T-helper 2 cell treated with Interferon-gamma antibody and Interleukin-4, amounts not matched to agents 5 μg/mL and 100 μg/mL, for 36 hours (primary cell): ENCODE measurements around the gene RGS14.

Source experiments
- DNase-seq: peaks from one replicate; pipeline ENCODE4 v3.0.0; 2021; ENCODE audit warnings: low spot score
- H3K27ac Mint-ChIP-seq: one replicate; pipeline ENCODE4 v1.8.0; 2021; ENCODE audit warnings: mild to moderate bottlenecking, mixed read lengths
- H3K27me3 Mint-ChIP-seq: one replicate; pipeline ENCODE4 v1.8.0; 2021; ENCODE audit warnings: low read depth, mixed read lengths
- H3K36me3 Mint-ChIP-seq: one replicate; pipeline ENCODE4 v1.8.0; 2021; ENCODE audit warnings: low read depth, mixed read lengths
- H3K4me1 Mint-ChIP-seq: one replicate; pipeline ENCODE4 v1.8.0; 2021; ENCODE audit warnings: low read depth, mixed read lengths
- H3K4me3 Mint-ChIP-seq: one replicate; pipeline ENCODE4 v1.8.0; 2022; ENCODE audit warnings: mild to moderate bottlenecking, moderate library complexity, mixed read lengths
- H3K9me3 Mint-ChIP-seq: one replicate; pipeline ENCODE4 v1.8.0; 2021; ENCODE audit warnings: mixed read lengths

The RGS14 gene

GRCh38 chr5:177383181-177383580 is 25.5 kb downstream of the RGS14 start:
- Mint-ChIP-seq H3K4me3 (no peak overlapping the region), H3K9me3 (no peaks in the 10 kb centered on the region), H3K36me3 (no peaks in the 10 kb centered on the region), H3K4me1 (peaks cover 11% of the 10 kb centered on the region), H3K27ac (peak overlapping the region; percentile 2), H3K27me3 (peaks cover 7% of the 10 kb centered on the region)
- DNase-seq, result no peak

GRCh38 chr5:177384134-177384533 is 26.4 kb downstream of the RGS14 start, which contains the start of gene SLC34A1:
Gene SLC34A1 (plus strand): TSS chr5:177384434. CDS start chr5:177385742, 1,308 bp downstream.
- peaks cover 7% of the 10 kb centered on the region for H3K27me3 Mint-ChIP-seq
- no peak within 1 kb of the TSS for H3K4me3 Mint-ChIP-seq
- H3K27ac Mint-ChIP-seq, result peak within 1 kb of the TSS; percentile 2
- H3K4me1 Mint-ChIP-seq, result peaks cover 18% of the 10 kb centered on the region
- H3K9me3 Mint-ChIP-seq, result no peaks in the 10 kb centered on the region
- no peaks in the 10 kb centered on the region for H3K36me3 Mint-ChIP-seq
- no peak for DNase-seq

GRCh38 chr5:177385720-177386119 is 28.0 kb downstream of the RGS14 start:
- Mint-ChIP-seq H3K9me3 (no peaks in the 10 kb centered on the region), H3K27ac (no peak overlapping the region), H3K4me3 (no peak overlapping the region), H3K27me3 (peaks cover 7% of the 10 kb centered on the region), H3K4me1 (peaks cover 26% of the 10 kb centered on the region), H3K36me3 (no peaks in the 10 kb centered on the region)
- DNase-seq, result no peak

- H3K36me3 Mint-ChIP-seq, result no peaks in the 10 kb centered on the region
- H3K9me3 Mint-ChIP-seq, result no peaks in the 10 kb centered on the region
- H3K4me1 Mint-ChIP-seq, result peaks cover 31% of the 10 kb centered on the region
- peaks cover 7% of the 10 kb centered on the region for H3K27me3 Mint-ChIP-seq
- no peak for DNase-seq
- no peak overlapping the region for H3K4me3 Mint-ChIP-seq
- H3K27ac Mint-ChIP-seq, result no peak overlapping the region
Observed at GRCh38 chr5:177386542-177386941, 28.8 kb downstream of the RGS14 start.

- no peak for DNase-seq
- Mint-ChIP-seq H3K27ac (no peak overlapping the region), H3K4me1 (peaks cover 31% of the 10 kb centered on the region), H3K4me3 (no peak overlapping the region), H3K9me3 (no peaks in the 10 kb centered on the region), H3K27me3 (peaks cover 6% of the 10 kb centered on the region), H3K36me3 (no peaks in the 10 kb centered on the region)
Observed at GRCh38 chr5:177387405-177387804, 29.7 kb downstream of the RGS14 start.

- H3K27me3 Mint-ChIP-seq, result peaks cover 4% of the 10 kb centered on the region
- H3K27ac Mint-ChIP-seq, result peak overlapping the region; percentile 18
- no peaks in the 10 kb centered on the region for H3K9me3 Mint-ChIP-seq
- peaks cover 31% of the 10 kb centered on the region for H3K4me1 Mint-ChIP-seq
- H3K4me3 Mint-ChIP-seq, result no peak overlapping the region
- no peaks in the 10 kb centered on the region for H3K36me3 Mint-ChIP-seq
- no peak for DNase-seq
Observed at GRCh38 chr5:177388521-177389052, 30.9 kb downstream of the RGS14 start.

- DNase-seq, result peak; percentile 56
- peaks cover 31% of the 10 kb centered on the region for H3K4me1 Mint-ChIP-seq
- peak overlapping the region; percentile 70 for H3K27ac Mint-ChIP-seq
Observed at GRCh38 chr5:177389241-177390169, 31.8 kb downstream of the RGS14 start.

GRCh38 chr5:177390363-177391300 is 32.9 kb downstream of the RGS14 start:
- Mint-ChIP-seq H3K4me1 (peaks cover 31% of the 10 kb centered on the region), H3K27me3 (peaks cover 3% of the 10 kb centered on the region), H3K4me3 (peak overlapping the region; percentile 37), H3K27ac (peak overlapping the region; percentile 50), H3K9me3 (no peaks in the 10 kb centered on the region), H3K36me3 (no peaks in the 10 kb centered on the region)
- peak; percentile 82 for DNase-seq

More at GRCh38 chr5:177389241-177390169, 31.8 kb downstream of the RGS14 start:
- peak overlapping the region; percentile 44 for H3K4me3 Mint-ChIP-seq
- H3K27me3 Mint-ChIP-seq, result no peaks in the 10 kb centered on the region
- no peaks in the 10 kb centered on the region for H3K9me3 Mint-ChIP-seq
- no peaks in the 10 kb centered on the region for H3K36me3 Mint-ChIP-seq

- Mint-ChIP-seq H3K9me3 (no peaks in the 10 kb centered on the region), H3K36me3 (no peaks in the 10 kb centered on the region), H3K27me3 (peaks cover 5% of the 10 kb centered on the region), H3K27ac (no peak overlapping the region), H3K4me3 (no peak overlapping the region), H3K4me1 (peaks cover 31% of the 10 kb centered on the region)
- no peak for DNase-seq
Observed at GRCh38 chr5:177392765-177393164, 35.0 kb downstream of the RGS14 start.

- peaks cover 30% of the 10 kb centered on the region for H3K4me1 Mint-ChIP-seq
- no peak overlapping the region for H3K27ac Mint-ChIP-seq
- no peaks in the 10 kb centered on the region for H3K9me3 Mint-ChIP-seq
- H3K27me3 Mint-ChIP-seq, result peaks cover 5% of the 10 kb centered on the region
- H3K36me3 Mint-ChIP-seq, result no peaks in the 10 kb centered on the region
- no peak for DNase-seq
- H3K4me3 Mint-ChIP-seq, result no peak overlapping the region
Observed at GRCh38 chr5:177393206-177393765, 35.6 kb downstream of the RGS14 start.

GRCh38 chr5:177393990-177394389 is 36.3 kb downstream of the RGS14 start:
- no peaks in the 10 kb centered on the region for H3K9me3 Mint-ChIP-seq
- H3K27ac Mint-ChIP-seq, result no peak overlapping the region
- peaks cover 5% of the 10 kb centered on the region for H3K27me3 Mint-ChIP-seq
- H3K36me3 Mint-ChIP-seq, result no peaks in the 10 kb centered on the region
- H3K4me1 Mint-ChIP-seq, result peaks cover 23% of the 10 kb centered on the region
- DNase-seq, result no peak
- no peak overlapping the region for H3K4me3 Mint-ChIP-seq

- Mint-ChIP-seq H3K27me3 (peaks cover 5% of the 10 kb centered on the region), H3K36me3 (no peaks in the 10 kb centered on the region), H3K4me3 (no peak overlapping the region)
Observed at GRCh38 chr5:177396078-177396477, 38.4 kb downstream of the RGS14 start.

GRCh38 chr5:177396807-177397206 is 39.1 kb downstream of the RGS14 start:
- Mint-ChIP-seq H3K36me3 (no peaks in the 10 kb centered on the region), H3K9me3 (no peaks in the 10 kb centered on the region), H3K27ac (no peak overlapping the region), H3K27me3 (peaks cover 13% of the 10 kb centered on the region), H3K4me3 (no peak overlapping the region), H3K4me1 (peaks cover 3% of the 10 kb centered on the region)
- DNase-seq, result no peak

More at GRCh38 chr5:177396078-177396477, 38.4 kb downstream of the RGS14 start:
- Mint-ChIP-seq H3K4me1 (peaks cover 3% of the 10 kb centered on the region), H3K9me3 (no peaks in the 10 kb centered on the region), H3K27ac (no peak overlapping the region)
- no peak for DNase-seq
